Measurements from ENCODE around the gene PCNX3. TPM values are rescaled to one million over a fixed set of nuclear protein-coding genes. Genes with fewer than 3 reads are reported as not detected.
A peak's percentile ranks its signal among the peaks of the same experiment; 100 is the strongest.

The PCNX3 gene
- total and polyA plus RNA-seq, 2 of the 13 experiments (the other 11 are each of a cell fraction or from before 2014, with no cell fraction given), result 16.2 to 23.0 TPM

GRCh38 chr11:65615229-65615949 is at the start of gene PCNX3 (continued):
- peak; percentile 76 for TF ChIP-seq PHF8 (CRISPR knock-in tag; IDR thresholded peaks at IDR 0.05)
- TF ChIP-seq KDM5A (IDR thresholded peaks at IDR 0.05; ENCODE audit: borderline replicate concordance, low read length), result peak; percentile 36; the same call in 1 of the 2 replicates
- TF ChIP-seq, protein P1, sequence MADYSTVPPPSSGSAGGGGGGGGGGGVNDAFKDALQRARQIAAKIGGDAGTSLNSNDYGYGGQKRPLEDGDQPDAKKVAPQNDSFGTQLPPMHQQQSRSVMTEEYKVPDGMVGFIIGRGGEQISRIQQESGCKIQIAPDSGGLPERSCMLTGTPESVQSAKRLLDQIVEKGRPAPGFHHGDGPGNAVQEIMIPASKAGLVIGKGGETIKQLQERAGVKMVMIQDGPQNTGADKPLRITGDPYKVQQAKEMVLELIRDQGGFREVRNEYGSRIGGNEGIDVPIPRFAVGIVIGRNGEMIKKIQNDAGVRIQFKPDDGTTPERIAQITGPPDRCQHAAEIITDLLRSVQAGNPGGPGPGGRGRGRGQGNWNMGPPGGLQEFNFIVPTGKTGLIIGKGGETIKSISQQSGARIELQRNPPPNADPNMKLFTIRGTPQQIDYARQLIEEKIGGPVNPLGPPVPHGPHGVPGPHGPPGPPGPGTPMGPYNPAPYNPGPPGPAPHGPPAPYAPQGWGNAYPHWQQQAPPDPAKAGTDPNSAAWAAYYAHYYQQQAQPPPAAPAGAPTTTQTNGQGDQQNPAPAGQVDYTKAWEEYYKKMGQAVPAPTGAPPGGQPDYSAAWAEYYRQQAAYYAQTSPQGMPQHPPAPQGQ (CRISPR knock-in tag; IDR thresholded peaks at IDR 0.05; ENCODE audit: borderline replicate concordance), result no peak
- TF ChIP-seq ZXDC (CRISPR knock-in tag; IDR thresholded peaks at IDR 0.05), result no peak
- peak; percentile 85 for TF ChIP-seq KDM2A (CRISPR knock-in tag; IDR thresholded peaks at IDR 0.05; ENCODE audit: borderline replicate concordance, low read depth)
- no peak for TF ChIP-seq IKZF4 (CRISPR knock-in tag; IDR thresholded peaks at IDR 0.05; ENCODE audit: borderline replicate concordance, low read depth, not compliant biosample characterization)
- peak; percentile 89 for TF ChIP-seq ZNF574 (CRISPR knock-in tag; IDR thresholded peaks at IDR 0.05)
- TF ChIP-seq SOX6 (IDR thresholded peaks at IDR 0.05), result no peak
- TF ChIP-seq SOX6 (CRISPR knock-in tag; IDR thresholded peaks at IDR 0.05), result peak; percentile 38; the same call in 1 of the 2 replicates
- TF ChIP-seq ZNF768 (CRISPR knock-in tag; IDR thresholded peaks at IDR 0.05), result no peak
- TF ChIP-seq ZSCAN25 (CRISPR knock-in tag; IDR thresholded peaks at IDR 0.05), result no peak
- no peak for TF ChIP-seq ZNF205 (CRISPR knock-in tag; IDR thresholded peaks at IDR 0.05)
- TF ChIP-seq TMF1 (CRISPR knock-in tag; IDR thresholded peaks at IDR 0.05; ENCODE audit: low read depth), result no peak
- no peak for TF ChIP-seq ZNF550 (CRISPR knock-in tag; IDR thresholded peaks at IDR 0.05; ENCODE audit: borderline replicate concordance)
- peak; percentile 14; the same call in 1 of the 2 replicates for TF ChIP-seq HNF1B (CRISPR knock-in tag; IDR thresholded peaks at IDR 0.05)
- TF ChIP-seq ZMYM2 (CRISPR knock-in tag; IDR thresholded peaks at IDR 0.05), result no peak
- TF ChIP-seq, protein P2, sequence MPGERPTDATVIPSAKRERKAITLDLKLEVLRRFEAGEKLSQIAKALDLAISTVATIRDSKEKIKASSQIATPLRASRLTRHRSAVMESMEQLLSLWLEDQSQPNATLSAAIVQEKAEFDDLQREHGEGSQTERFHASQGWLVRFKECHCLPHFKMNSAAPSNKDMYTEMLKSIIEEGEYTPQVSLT (CRISPR knock-in tag; IDR thresholded peaks at IDR 0.05; ENCODE audit: borderline replicate concordance, low read depth), result no peak
- no peak for TF ChIP-seq CENPT (CRISPR knock-in tag; IDR thresholded peaks at IDR 0.05; ENCODE audit: low read depth)
- TF ChIP-seq SIN3B (IDR thresholded peaks at IDR 0.05; ENCODE audit: low read length), result 0 out of 2 replicates have a peak, but pooled peaks have one; percentile 36
- TF ChIP-seq ZNF614 (CRISPR knock-in tag; IDR thresholded peaks at IDR 0.05; ENCODE audit: borderline replicate concordance), result peak; percentile 38; the same call in 1 of the 2 replicates
